ENCODE results near the gene CLEC17A. TPM values are rescaled to one million over a fixed set of nuclear protein-coding genes. Genes with fewer than 3 reads are reported as not detected.

The CLEC17A gene
- total and polyA plus RNA-seq, 2 of the 8 experiments (the other 6 are each of a cell fraction or from before 2014, with no cell fraction given), result not detected

DNA sequence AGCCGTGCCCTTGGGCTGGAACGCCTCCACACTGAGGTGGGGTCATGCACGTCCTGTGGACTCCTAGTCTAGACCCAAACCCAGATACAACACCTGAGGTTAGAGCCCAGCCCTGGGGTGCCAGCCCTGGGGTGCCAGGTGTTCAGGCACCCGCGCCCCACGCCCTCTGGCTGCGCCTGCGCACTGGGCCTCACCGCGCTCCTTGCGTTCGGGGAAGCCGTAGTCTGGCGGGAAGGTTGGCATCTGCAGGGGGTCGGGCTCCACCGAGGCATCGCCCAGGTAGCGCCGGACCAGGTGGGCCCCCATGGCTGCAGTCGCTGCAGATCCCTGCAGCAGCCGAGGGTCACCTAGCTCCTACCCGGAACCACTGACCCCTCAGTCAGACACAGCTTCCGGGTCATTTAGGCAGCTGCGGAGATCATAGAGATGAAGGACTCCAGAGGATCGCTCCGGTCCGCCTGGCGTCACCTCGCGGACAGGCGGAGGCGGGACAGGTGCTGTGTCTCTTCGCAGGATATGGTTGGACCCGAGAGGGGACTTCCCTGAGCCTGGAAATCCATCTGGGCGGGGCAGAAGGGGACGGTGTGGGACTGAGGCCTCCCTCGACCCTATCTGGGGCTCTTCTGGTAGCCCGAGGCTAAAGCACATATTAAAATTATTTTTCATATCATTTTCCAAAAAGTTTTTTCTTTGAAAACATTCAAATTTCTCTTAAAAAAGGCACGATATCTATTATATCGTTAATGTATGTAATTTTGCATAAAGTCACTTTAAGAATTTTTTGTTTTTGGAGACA lies 11.0 kb upstream of the CLEC17A start, which contains the start of gene NDUFB7 (continued):
- TF ChIP-seq TCF12 (IDR thresholded peaks at IDR 0.05; ENCODE audit: low read depth, low read length) (0 out of 2 replicates have a peak, but pooled peaks have one; percentile 58), GTF2F1 (IDR thresholded peaks at IDR 0.05; ENCODE audit: borderline replicate concordance, low read depth, low read length) (no peak), YY1 (IDR thresholded peaks at IDR 0.05; ENCODE audit: low read depth, low read length) (peak; percentile 33), JUN (IDR thresholded peaks at IDR 0.05; ENCODE audit: low read depth, low read length) (no peak), SP4 (IDR thresholded peaks at IDR 0.05; ENCODE audit: low read length) (no peak), BRCA1 (IDR thresholded peaks at IDR 0.05; ENCODE audit: low read depth, low read length) (peak; percentile 31; the same call in 1 of the 2 replicates)
- TF ChIP-seq, protein P1, sequence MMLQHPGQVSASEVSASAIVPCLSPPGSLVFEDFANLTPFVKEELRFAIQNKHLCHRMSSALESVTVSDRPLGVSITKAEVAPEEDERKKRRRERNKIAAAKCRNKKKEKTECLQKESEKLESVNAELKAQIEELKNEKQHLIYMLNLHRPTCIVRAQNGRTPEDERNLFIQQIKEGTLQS (IDR thresholded peaks at IDR 0.05; ENCODE audit: insufficient read depth, low read depth, low read length), result no peak
- TF ChIP-seq, protein P2, sequence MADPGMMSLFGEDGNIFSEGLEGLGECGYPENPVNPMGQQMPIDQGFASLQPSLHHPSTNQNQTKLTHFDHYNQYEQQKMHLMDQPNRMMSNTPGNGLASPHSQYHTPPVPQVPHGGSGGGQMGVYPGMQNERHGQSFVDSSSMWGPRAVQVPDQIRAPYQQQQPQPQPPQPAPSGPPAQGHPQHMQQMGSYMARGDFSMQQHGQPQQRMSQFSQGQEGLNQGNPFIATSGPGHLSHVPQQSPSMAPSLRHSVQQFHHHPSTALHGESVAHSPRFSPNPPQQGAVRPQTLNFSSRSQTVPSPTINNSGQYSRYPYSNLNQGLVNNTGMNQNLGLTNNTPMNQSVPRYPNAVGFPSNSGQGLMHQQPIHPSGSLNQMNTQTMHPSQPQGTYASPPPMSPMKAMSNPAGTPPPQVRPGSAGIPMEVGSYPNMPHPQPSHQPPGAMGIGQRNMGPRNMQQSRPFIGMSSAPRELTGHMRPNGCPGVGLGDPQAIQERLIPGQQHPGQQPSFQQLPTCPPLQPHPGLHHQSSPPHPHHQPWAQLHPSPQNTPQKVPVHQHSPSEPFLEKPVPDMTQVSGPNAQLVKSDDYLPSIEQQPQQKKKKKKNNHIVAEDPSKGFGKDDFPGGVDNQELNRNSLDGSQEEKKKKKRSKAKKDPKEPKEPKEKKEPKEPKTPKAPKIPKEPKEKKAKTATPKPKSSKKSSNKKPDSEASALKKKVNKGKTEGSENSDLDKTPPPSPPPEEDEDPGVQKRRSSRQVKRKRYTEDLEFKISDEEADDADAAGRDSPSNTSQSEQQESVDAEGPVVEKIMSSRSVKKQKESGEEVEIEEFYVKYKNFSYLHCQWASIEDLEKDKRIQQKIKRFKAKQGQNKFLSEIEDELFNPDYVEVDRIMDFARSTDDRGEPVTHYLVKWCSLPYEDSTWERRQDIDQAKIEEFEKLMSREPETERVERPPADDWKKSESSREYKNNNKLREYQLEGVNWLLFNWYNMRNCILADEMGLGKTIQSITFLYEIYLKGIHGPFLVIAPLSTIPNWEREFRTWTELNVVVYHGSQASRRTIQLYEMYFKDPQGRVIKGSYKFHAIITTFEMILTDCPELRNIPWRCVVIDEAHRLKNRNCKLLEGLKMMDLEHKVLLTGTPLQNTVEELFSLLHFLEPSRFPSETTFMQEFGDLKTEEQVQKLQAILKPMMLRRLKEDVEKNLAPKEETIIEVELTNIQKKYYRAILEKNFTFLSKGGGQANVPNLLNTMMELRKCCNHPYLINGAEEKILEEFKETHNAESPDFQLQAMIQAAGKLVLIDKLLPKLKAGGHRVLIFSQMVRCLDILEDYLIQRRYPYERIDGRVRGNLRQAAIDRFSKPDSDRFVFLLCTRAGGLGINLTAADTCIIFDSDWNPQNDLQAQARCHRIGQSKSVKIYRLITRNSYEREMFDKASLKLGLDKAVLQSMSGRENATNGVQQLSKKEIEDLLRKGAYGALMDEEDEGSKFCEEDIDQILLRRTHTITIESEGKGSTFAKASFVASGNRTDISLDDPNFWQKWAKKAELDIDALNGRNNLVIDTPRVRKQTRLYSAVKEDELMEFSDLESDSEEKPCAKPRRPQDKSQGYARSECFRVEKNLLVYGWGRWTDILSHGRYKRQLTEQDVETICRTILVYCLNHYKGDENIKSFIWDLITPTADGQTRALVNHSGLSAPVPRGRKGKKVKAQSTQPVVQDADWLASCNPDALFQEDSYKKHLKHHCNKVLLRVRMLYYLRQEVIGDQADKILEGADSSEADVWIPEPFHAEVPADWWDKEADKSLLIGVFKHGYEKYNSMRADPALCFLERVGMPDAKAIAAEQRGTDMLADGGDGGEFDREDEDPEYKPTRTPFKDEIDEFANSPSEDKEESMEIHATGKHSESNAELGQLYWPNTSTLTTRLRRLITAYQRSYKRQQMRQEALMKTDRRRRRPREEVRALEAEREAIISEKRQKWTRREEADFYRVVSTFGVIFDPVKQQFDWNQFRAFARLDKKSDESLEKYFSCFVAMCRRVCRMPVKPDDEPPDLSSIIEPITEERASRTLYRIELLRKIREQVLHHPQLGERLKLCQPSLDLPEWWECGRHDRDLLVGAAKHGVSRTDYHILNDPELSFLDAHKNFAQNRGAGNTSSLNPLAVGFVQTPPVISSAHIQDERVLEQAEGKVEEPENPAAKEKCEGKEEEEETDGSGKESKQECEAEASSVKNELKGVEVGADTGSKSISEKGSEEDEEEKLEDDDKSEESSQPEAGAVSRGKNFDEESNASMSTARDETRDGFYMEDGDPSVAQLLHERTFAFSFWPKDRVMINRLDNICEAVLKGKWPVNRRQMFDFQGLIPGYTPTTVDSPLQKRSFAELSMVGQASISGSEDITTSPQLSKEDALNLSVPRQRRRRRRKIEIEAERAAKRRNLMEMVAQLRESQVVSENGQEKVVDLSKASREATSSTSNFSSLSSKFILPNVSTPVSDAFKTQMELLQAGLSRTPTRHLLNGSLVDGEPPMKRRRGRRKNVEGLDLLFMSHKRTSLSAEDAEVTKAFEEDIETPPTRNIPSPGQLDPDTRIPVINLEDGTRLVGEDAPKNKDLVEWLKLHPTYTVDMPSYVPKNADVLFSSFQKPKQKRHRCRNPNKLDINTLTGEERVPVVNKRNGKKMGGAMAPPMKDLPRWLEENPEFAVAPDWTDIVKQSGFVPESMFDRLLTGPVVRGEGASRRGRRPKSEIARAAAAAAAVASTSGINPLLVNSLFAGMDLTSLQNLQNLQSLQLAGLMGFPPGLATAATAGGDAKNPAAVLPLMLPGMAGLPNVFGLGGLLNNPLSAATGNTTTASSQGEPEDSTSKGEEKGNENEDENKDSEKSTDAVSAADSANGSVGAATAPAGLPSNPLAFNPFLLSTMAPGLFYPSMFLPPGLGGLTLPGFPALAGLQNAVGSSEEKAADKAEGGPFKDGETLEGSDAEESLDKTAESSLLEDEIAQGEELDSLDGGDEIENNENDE (IDR thresholded peaks at IDR 0.05; ENCODE audit: insufficient replicate concordance, low read length), result no peak
